Measurements from ENCODE around the gene FOXA3.

The FOXA3 gene

DNA sequence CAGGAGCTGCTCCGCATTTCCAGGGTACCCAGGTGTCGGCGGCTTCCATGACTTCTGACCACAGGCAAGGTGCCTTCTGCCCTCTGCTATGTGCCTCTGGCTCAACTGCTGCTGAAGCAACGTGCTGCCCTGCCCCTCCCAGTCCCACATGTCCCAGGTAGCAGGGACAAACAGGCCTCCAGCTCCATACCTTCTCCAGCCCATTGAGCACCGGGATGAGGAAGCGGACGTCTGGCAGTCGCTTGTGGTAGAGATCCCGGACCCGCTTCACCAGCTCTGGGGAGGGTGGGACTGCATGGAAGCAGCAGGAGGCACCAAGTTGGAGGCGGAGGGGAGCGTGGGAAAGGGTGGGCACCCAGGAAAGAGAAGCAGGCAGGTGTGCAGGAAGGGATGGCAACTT, 40.9 kb upstream of the FOXA3 start:
- H3K27ac Mint-ChIP-seq (ENCODE audit: low read depth): no peak overlapping the region
- H3K36me3 Mint-ChIP-seq (ENCODE audit: insufficient read depth): peaks cover 18% of the 10 kb centered on the region

DNA sequence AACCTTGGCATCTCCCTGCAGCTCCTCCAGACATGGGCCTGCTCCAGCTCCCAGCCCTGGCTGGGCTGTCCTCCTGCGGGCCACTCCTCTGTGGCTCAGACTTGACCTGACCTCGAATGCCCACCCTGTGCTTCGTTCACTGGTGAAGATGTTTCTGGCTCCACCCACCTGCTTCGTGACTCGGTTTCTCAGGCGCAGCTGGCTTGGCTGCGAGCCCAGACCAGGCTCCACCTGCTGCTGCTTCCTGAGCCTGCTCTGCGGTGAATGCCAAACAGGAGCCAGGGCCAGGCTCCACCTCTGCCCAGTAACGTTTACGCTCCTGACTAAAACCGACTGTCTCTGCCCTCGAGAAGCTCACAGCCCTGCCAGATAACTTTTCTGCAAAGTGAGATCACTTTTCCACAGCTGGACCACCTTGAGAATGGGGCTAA, 40.1 kb upstream of the FOXA3 start:
- peaks cover 5% of the 10 kb centered on the region for H3K4me1 Mint-ChIP-seq
- peaks cover 19% of the 10 kb centered on the region for H3K36me3 Mint-ChIP-seq (ENCODE audit: insufficient read depth)
- DNase-seq (ENCODE audit: low spot score in 2 of 2) (no peak), ATAC-seq (replicated peaks; ENCODE audit: extremely low read depth, poor library complexity, severe bottlenecking) (no peak)
- no peak overlapping the region for H3K27ac Mint-ChIP-seq (ENCODE audit: low read depth)
- H3K27me3 Mint-ChIP-seq: no peaks in the 10 kb centered on the region
- H3K9me3 Mint-ChIP-seq: no peaks in the 10 kb centered on the region
- no peak overlapping the region for H3K4me3 Mint-ChIP-seq

More for the DNA sequence above, 40.9 kb upstream of the FOXA3 start:
- Mint-ChIP-seq H3K27me3 (no peaks in the 10 kb centered on the region), H3K9me3 (no peaks in the 10 kb centered on the region), H3K4me1 (peaks cover 5% of the 10 kb centered on the region), H3K4me3 (no peak overlapping the region)
- DNase-seq (ENCODE audit: low spot score in 2 of 2): no peak
- no peak for ATAC-seq (replicated peaks; ENCODE audit: extremely low read depth, poor library complexity, severe bottlenecking)

DNA sequence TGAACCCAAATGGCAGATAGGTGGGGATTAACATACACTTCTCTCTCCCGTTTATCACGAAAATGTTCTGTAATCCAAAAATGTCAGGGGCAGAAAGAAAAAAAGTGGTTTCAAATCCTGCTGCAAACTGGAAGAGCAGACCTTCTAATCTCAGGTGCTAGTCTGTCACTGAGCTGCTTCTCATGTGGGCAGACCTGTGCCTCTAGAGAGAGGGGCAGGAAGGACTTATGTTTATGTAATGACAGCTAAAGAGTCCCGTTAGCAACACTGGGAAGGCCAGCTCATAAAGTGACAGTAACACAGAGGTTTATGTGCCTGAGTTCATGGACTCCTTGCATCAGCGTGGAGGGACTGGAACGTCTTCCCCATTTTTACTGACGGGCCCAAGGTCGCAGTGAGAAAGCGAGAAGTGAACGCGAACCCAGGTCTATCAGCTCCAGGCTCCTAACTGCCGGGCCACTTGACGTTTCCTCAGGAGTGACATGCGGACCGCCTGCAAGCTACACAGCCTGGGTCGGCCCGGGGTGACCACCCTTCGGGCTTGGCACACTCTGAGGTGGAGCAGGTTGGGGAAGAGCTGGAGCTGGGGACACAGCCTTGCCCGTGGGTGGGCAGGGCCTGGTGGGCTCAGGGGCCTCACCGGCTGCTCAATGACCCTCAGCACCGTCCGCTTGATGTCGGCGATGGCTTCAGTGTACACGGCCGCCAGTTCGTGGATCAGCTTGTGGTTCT, 39.4 kb upstream of the FOXA3 start:
- peaks cover 24% of the 10 kb centered on the region for H3K36me3 Mint-ChIP-seq (ENCODE audit: insufficient read depth)
- ATAC-seq (replicated peaks; ENCODE audit: extremely low read depth, poor library complexity, severe bottlenecking): no peak

DNA sequence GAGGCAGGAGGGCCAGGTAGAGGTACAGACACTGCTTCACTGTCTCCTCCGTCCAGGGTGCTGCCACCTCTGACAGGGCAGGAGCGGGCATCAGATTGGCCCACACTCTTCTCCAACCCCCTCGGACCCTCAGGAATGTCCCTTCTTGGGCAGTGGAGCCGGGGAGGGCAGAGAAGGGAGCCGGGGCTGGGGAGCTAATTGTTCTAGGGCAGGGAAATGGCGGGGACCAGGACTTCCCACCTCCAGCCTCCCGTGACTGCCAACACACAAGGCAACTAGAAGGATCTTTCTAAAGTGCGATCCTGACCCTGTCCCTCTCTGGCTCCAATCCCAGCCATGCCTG, 38.9 kb upstream of the FOXA3 start:
- Mint-ChIP-seq H3K27ac (ENCODE audit: low read depth) (no peak overlapping the region), H3K9me3 (no peaks in the 10 kb centered on the region), H3K4me1 (peaks cover 5% of the 10 kb centered on the region), H3K4me3 (no peak overlapping the region), H3K36me3 (ENCODE audit: insufficient read depth) (peaks cover 26% of the 10 kb centered on the region), H3K27me3 (no peaks in the 10 kb centered on the region)
- DNase-seq (ENCODE audit: low spot score in 2 of 2): no peak
- ATAC-seq (replicated peaks; ENCODE audit: extremely low read depth, poor library complexity, severe bottlenecking): no peak

More for the DNA sequence above, 39.4 kb upstream of the FOXA3 start:
- no peak for DNase-seq (ENCODE audit: low spot score in 2 of 2)
- Mint-ChIP-seq H3K4me1 (peaks cover 5% of the 10 kb centered on the region), H3K4me3 (no peak overlapping the region), H3K27ac (ENCODE audit: low read depth) (no peak overlapping the region), H3K9me3 (no peaks in the 10 kb centered on the region), H3K27me3 (no peaks in the 10 kb centered on the region)

DNA sequence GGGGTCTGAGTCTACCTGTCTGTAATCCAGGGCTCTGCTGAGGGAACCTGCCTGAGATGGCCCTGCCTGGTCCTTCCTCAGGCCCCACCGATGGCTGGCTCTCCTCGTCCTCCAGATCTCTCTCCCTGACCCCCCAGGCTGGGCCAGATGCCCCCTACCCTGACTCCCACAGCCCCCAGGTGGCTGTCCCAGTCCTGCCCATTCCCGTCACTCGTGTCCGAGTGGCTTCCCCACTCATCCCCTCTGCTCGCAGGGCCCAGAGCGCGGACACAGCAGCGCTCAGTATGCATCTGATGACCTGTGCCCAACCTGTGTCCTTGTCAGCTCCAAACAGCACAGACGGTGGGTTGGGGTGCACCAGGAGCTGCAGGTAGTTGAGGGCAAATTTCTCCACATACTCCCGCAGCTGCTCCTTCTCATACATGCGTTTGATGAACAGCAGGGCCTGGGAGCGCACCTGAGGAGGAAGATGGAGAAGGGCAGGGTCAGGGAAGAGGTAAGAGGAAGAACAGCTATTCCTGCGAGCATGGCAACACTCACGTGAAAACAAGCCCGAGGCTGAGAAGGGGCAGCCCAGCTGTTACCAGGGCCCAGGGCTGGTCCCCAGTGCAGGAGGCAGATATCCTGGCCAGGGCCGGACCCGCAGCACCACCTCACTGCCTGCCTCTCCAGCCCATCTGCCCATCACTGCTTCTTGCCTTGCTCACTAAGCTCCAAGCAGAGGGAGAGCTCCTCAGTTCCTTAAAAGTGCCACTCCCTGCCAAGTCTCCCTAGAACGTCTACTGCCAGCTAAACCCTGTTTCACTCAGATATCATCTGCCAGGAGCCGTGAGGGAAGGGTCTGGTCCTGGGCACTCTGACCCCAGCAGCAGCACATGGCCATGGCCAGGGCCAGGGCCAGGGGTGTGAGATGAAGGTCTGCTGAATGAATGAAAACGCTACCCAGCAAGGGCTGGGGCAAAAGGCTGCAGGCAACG, 37.9 kb upstream of the FOXA3 start:
- H3K36me3 Mint-ChIP-seq (ENCODE audit: insufficient read depth): peaks cover 30% of the 10 kb centered on the region

DNA sequence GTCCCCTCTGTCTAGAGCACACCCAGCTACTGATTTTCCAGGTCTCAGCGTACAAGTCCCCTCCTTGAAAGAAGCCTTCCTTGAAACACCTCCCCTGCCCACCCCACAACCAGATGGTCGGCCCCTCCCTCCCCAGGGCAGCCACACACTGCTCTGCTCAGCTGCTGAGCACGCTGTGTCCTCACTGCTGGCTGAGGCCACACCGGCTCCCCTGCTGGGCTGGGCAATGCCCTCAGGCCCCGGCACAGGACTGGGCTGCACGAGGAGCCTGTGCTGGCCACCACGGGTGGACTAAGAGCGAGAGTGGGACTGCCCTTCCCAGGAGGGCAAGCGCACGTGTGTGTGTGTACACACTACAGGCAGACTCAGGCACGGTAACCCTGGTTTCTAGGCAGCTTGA, 37.2 kb upstream of the FOXA3 start:
- DNase-seq (ENCODE audit: low spot score in 2 of 2) (no peak), ATAC-seq (replicated peaks; ENCODE audit: extremely low read depth, poor library complexity, severe bottlenecking) (no peak)
- H3K4me1 Mint-ChIP-seq: peaks cover 5% of the 10 kb centered on the region
- no peak overlapping the region for H3K27ac Mint-ChIP-seq (ENCODE audit: low read depth)
- H3K4me3 Mint-ChIP-seq: no peak overlapping the region
- H3K27me3 Mint-ChIP-seq: no peaks in the 10 kb centered on the region
- peaks cover 37% of the 10 kb centered on the region for H3K36me3 Mint-ChIP-seq (ENCODE audit: insufficient read depth)
- no peaks in the 10 kb centered on the region for H3K9me3 Mint-ChIP-seq

More for the DNA sequence above, 37.9 kb upstream of the FOXA3 start:
- ATAC-seq (replicated peaks; ENCODE audit: extremely low read depth, poor library complexity, severe bottlenecking) (no peak), DNase-seq (ENCODE audit: low spot score in 2 of 2) (no peak)
- H3K4me3 Mint-ChIP-seq: no peak overlapping the region
- no peaks in the 10 kb centered on the region for H3K27me3 Mint-ChIP-seq
- no peaks in the 10 kb centered on the region for H3K9me3 Mint-ChIP-seq
- H3K27ac Mint-ChIP-seq (ENCODE audit: low read depth): no peak overlapping the region
- H3K4me1 Mint-ChIP-seq: peaks cover 5% of the 10 kb centered on the region

DNA sequence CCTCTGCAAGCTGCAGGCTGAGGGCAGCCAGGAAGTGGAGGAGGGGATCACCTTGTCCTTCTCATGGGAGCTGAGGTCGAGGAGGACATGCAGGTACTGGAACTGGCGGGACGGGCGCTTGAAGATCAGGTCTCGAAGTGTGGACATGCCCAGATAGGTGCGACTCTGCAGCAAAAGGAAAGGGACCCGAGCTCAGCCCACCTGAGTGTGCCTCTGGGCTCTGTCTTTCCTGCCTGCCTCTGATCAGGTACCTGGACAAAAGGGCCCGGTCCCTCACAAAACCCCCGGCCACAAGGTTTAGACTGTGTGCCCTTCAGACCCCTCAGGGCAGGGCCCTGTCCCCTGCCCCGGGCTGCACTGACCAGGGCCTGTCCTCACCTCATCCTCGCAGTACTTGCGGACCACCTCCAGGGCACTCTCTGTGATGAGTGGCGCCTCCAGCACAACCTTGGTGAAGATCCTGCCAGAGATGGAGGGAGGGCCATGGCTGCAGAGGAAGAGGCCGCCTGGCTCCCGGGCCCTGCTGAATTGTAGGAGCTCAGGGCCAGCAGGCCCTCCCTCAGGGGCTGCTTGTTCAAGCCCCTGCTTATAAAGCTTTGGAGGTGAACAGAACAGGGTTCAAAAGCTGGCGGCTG, 36.5 kb upstream of the FOXA3 start:
- no peaks in the 10 kb centered on the region for H3K27me3 Mint-ChIP-seq
- H3K4me3 Mint-ChIP-seq: no peak overlapping the region
- DNase-seq (ENCODE audit: low spot score in 2 of 2) (no peak), ATAC-seq (replicated peaks; ENCODE audit: extremely low read depth, poor library complexity, severe bottlenecking) (no peak)
- H3K36me3 Mint-ChIP-seq (ENCODE audit: insufficient read depth): peaks cover 41% of the 10 kb centered on the region
- no peaks in the 10 kb centered on the region for H3K9me3 Mint-ChIP-seq
- peaks cover 5% of the 10 kb centered on the region for H3K4me1 Mint-ChIP-seq
- no peak overlapping the region for H3K27ac Mint-ChIP-seq (ENCODE audit: low read depth)

DNA sequence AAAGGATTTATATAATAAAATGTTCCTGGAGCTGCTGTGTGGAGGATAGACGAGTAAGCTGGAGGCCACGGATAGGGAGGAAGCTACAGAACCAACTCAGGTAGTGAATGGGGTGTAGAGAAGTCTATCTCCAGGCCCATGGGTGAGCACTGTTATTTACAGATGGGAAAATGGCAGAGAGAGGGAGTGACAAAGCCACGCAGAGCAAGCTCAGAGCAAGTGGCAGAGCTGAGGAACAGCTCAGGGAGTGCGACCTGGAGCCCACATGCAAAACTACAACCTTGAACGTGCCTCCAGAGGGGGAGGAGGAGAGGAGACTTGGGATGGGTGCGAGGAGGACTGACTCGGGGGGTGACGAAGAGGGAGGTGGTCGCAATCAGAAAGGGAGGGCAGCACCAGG, 35.6 kb upstream of the FOXA3 start:
- DNase-seq (ENCODE audit: low spot score in 2 of 2) (no peak), ATAC-seq (replicated peaks; ENCODE audit: extremely low read depth, poor library complexity, severe bottlenecking) (no peak)
- Mint-ChIP-seq H3K4me3 (no peak overlapping the region), H3K27me3 (no peaks in the 10 kb centered on the region), H3K4me1 (peaks cover 5% of the 10 kb centered on the region), H3K36me3 (ENCODE audit: insufficient read depth) (peaks cover 50% of the 10 kb centered on the region), H3K27ac (ENCODE audit: low read depth) (peak overlapping the region; percentile 14), H3K9me3 (no peaks in the 10 kb centered on the region)

DNA sequence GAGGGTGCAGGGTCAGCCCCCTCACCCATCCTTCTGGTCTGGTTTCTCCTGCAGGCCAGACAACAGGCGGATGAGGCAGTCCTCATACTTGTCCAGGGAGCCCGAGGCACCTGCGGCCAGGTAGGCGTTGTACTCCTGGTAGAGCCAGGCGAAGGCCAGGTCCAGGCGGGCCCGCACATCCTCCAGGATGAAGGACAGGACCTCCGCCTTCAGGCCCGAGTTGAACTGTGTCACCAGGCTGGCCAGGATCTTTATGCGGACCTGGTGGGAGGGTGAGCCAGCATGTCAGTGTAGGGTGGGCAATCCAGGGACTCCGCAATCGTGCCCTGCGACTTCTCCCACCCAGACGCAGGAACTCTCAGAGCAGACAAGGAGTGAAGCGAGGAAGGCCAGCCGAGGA, 35.2 kb upstream of the FOXA3 start:
- H3K36me3 Mint-ChIP-seq (ENCODE audit: insufficient read depth): peaks cover 54% of the 10 kb centered on the region
- H3K4me1 Mint-ChIP-seq: peaks cover 5% of the 10 kb centered on the region
- DNase-seq (ENCODE audit: low spot score in 2 of 2): no peak
- ATAC-seq (replicated peaks; ENCODE audit: extremely low read depth, poor library complexity, severe bottlenecking): no peak
- H3K27me3 Mint-ChIP-seq: no peaks in the 10 kb centered on the region
- no peak overlapping the region for H3K27ac Mint-ChIP-seq (ENCODE audit: low read depth)
- no peak overlapping the region for H3K4me3 Mint-ChIP-seq
- no peaks in the 10 kb centered on the region for H3K9me3 Mint-ChIP-seq

DNA sequence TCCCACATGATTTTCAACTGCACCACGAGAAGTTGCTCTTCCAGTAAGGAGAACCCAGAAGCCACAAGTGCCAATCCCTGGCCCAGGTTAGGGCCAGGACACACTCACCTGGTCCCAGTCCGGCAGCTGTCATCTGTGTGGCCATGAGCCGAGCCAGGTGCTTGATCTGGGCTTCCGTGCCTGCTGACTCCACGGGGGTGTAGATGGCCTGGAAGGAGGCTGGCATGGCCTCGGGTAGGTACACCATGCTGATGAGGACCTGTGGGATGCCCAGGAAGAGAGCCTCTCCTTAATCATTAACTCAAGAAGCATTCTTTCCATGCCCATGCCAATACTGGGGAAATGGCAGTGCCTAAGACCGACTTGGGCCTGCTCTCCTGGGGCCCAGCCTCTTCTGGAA, 29.2 kb upstream of the FOXA3 start:
- H3K27me3 Mint-ChIP-seq: no peaks in the 10 kb centered on the region
- H3K9me3 Mint-ChIP-seq: no peaks in the 10 kb centered on the region
- H3K27ac Mint-ChIP-seq (ENCODE audit: low read depth): peak overlapping the region; percentile 22
- ATAC-seq (replicated peaks; ENCODE audit: extremely low read depth, poor library complexity, severe bottlenecking) (no peak), DNase-seq (ENCODE audit: low spot score in 2 of 2) (no peak)
- no peak overlapping the region for H3K4me3 Mint-ChIP-seq
- peaks cover 77% of the 10 kb centered on the region for H3K36me3 Mint-ChIP-seq (ENCODE audit: insufficient read depth)
- no peaks in the 10 kb centered on the region for H3K4me1 Mint-ChIP-seq

DNA sequence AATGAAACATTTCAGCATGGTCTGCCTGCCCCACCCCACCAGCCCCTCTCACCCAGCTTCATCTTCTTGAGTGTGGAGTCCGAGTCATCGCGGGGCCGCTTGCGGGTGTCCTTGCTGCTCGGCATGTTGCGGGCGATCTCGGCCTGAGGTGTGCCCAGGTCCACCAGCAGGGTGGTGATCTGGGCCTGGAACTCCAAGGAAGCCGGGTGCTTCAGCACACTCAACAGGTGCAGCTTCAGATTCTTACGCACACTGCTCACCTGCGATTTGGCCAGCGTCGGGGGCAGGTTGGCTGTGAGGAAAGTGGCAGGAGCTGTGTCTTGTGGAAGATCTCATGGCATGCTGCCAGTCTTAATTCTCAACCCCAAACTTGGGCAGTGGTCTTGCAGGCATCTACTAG, 21.9 kb upstream of the FOXA3 start:
- DNase-seq (ENCODE audit: low spot score in 2 of 2): no peak
- no peak for ATAC-seq (replicated peaks; ENCODE audit: extremely low read depth, poor library complexity, severe bottlenecking)
- Mint-ChIP-seq H3K4me3 (no peak overlapping the region), H3K36me3 (ENCODE audit: insufficient read depth) (peaks cover 77% of the 10 kb centered on the region), H3K4me1 (peaks cover 7% of the 10 kb centered on the region), H3K27ac (ENCODE audit: low read depth) (no peak overlapping the region), H3K27me3 (no peaks in the 10 kb centered on the region), H3K9me3 (no peaks in the 10 kb centered on the region)

DNA sequence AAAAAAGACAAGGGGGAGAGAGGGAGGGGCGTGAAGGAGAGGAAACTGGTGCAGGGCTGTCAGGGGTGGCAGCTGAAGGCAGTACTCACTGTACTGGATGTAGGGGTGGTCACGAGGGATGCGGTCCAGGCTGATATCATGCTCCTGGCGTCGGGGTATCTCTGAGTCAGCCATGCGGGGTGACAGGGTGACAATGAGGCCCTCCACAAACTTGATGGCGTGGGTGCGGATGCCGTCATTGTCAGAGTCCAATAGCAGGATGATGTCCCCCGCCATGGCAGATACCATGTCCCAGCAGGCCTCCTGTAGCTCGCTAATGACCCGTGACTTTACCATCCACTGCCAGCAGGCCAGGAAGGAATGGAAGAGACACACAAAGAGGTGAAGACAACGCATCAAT, 16.5 kb upstream of the FOXA3 start:
- Mint-ChIP-seq H3K27ac (ENCODE audit: low read depth) (no peak overlapping the region), H3K27me3 (no peaks in the 10 kb centered on the region), H3K9me3 (no peaks in the 10 kb centered on the region), H3K4me1 (peaks cover 7% of the 10 kb centered on the region), H3K4me3 (no peak overlapping the region), H3K36me3 (ENCODE audit: insufficient read depth) (peaks cover 69% of the 10 kb centered on the region)
- ATAC-seq (replicated peaks; ENCODE audit: extremely low read depth, poor library complexity, severe bottlenecking): no peak
- DNase-seq (ENCODE audit: low spot score in 2 of 2): no peak

Data from central memory CD8-positive, alpha-beta T cell (primary cell).